A549 (cell line): ENCODE measurements around the gene VEZT. TPM values are rescaled to one million over a fixed set of nuclear protein-coding genes. Genes with fewer than 3 reads are reported as not detected.

Source experiments
- ATAC-seq, 2 experiments: fragments of 200-7000 bp in 1 of 2; fragments of >200 bp in 1 of 2; cut with Nextera tagmentation in 1 of 2; cut with Tn5 transposase in 1 of 2; 3 replicates each; pipeline versions ENCODE4 v1.8.0 to v1.9.1; 2018 to 2020; ENCODE audit warnings: mild to moderate bottlenecking in 1 of 2, moderate library complexity in 1 of 2
- CTCF ChIA-PET: fragments of 300-600 bp; sonication (Branson Sonifier 250); formaldehyde crosslinking; extraction: SDS; loops from one replicate; lab custom pipeline; 2021; ENCODE audit warnings: antibody characterized with exemption, inconsistent platforms; lab: Yijun Ruan, JAX
- POLR2A ChIA-PET: fragments of 350-600 bp; formaldehyde crosslinking; extraction: SDS; loops from one replicate; lab custom pipeline; 2021; ENCODE audit warnings: antibody characterized with exemption, inconsistent platforms; lab: Yijun Ruan, JAX
- DNase-seq, 2 experiments: peaks; one replicate each; pipeline versions ENCODE4 v3.0.0 to v3.0.0-alpha.2; 2011 to 2016; ENCODE audit warnings: low read depth in 1 of 2, low spot score in 1 of 2
- FAIRE-seq: peaks from 2 replicates; lab custom pipeline; 2011; peaks lifted over from hg19 to GRCh38; lab: Jason Lieb, UNC
- H3K27ac ChIP-seq, 2 experiments: fragments of >200 bp; sonication (Bioruptor Twin); formaldehyde crosslinking; 3 replicates each; pipeline ENCODE4 v1.5.1; 2016 to 2017
- H3K4me1 ChIP-seq: fragments of >200 bp; sonication (Bioruptor Twin); formaldehyde crosslinking; 3 replicates; pipeline ENCODE4 v1.6.1; 2016
- H3K4me2 ChIP-seq: fragments of >200 bp; sonication (Bioruptor Twin); formaldehyde crosslinking; 3 replicates; pipeline ENCODE4 v1.6.1; 2016
- H3K4me3 ChIP-seq: fragments of >200 bp; sonication (Bioruptor Twin); formaldehyde crosslinking; 3 replicates; pipeline ENCODE4 v1.5.1; 2016
- H3K9me3 ChIP-seq: fragments of >200 bp; sonication (Bioruptor Twin); formaldehyde crosslinking; 3 replicates; pipeline ENCODE4 v1.6.1; 2016
- BHLHE40 ChIP-seq: IDR thresholded peaks from 2 replicates; pipeline ENCODE4 v1.6.1; 2012; ENCODE audit warnings: low read depth, low read length, inconsistent platforms
- CBX2 ChIP-seq: fragments of 200-600 bp; sonication (generic); IDR thresholded peaks from 2 replicates; pipeline ENCODE4 v1.6.1; 2016; ENCODE audit warnings: low read depth, mild to moderate bottlenecking, borderline replicate concordance
- CBX8 ChIP-seq: fragments of 200-600 bp; sonication (generic); IDR thresholded peaks from 2 replicates; pipeline ENCODE4 v1.6.1; 2016
- EHF ChIP-seq: fragments of 250-450 bp; sonication (Bioruptor Pico); IDR thresholded peaks from 2 replicates; pipeline ENCODE4 v1.5.0; 2020; ENCODE audit warnings: mild to moderate bottlenecking
- EHMT2 ChIP-seq: fragments of 200-600 bp; sonication (generic); IDR thresholded peaks from 2 replicates; pipeline ENCODE4 v1.6.1; 2016; ENCODE audit warnings: antibody characterized with exemption, low read depth, mild to moderate bottlenecking, moderate library complexity
- EP300 ChIP-seq, 2 experiments: fragments of >200 bp; sonication (Bioruptor Twin); formaldehyde crosslinking; IDR thresholded peaks; 2 replicates in 1 of 2; 3 replicates in 1 of 2; pipeline ENCODE4 v1.6.1; 2016 to 2017
- FOSL2 ChIP-seq, 2 experiments: fragments of 450-650 bp in 1 of 2; fragments of >200 bp in 1 of 2; sonication (Bioruptor Twin) in 1 of 2; formaldehyde crosslinking; IDR thresholded peaks; 2 replicates each; pipeline versions ENCODE4 v1.5.0 to v1.6.1; 2016 to 2020; ENCODE audit warnings: mild to moderate bottlenecking in 1 of 2, moderate library complexity in 1 of 2
- FOXS1 ChIP-seq: fragments of 250-450 bp; sonication (Bioruptor Pico); IDR thresholded peaks from 2 replicates; pipeline ENCODE4 v1.5.0; 2020; ENCODE audit warnings: mild to moderate bottlenecking, moderate library complexity
- GATA3 ChIP-seq: IDR thresholded peaks from 2 replicates; pipeline ENCODE4 v1.6.1; 2012; ENCODE audit warnings: borderline replicate concordance
- HES2 ChIP-seq: fragments of >200 bp; sonication (Bioruptor Twin); formaldehyde crosslinking; IDR thresholded peaks from 2 replicates; pipeline ENCODE4 v1.6.1; 2016
- HEYL ChIP-seq: fragments of 250-450 bp; sonication (Bioruptor Pico); IDR thresholded peaks from 2 replicates; pipeline ENCODE4 v1.8.0; 2021; ENCODE audit warnings: mild to moderate bottlenecking, moderate library complexity
- HOXA7 ChIP-seq: fragments of 250-450 bp; sonication (Bioruptor Pico); IDR thresholded peaks from 2 replicates; pipeline ENCODE4 v1.5.0; 2020; ENCODE audit warnings: mild to moderate bottlenecking, moderate library complexity
- HOXB13 ChIP-seq: fragments of 250-450 bp; sonication (Bioruptor Pico); IDR thresholded peaks from 2 replicates; pipeline ENCODE4 v1.5.0; 2020; ENCODE audit warnings: low read depth, mild to moderate bottlenecking, moderate library complexity
- HOXB5 ChIP-seq: fragments of 250-450 bp; sonication (Bioruptor Pico); IDR thresholded peaks from 2 replicates; pipeline ENCODE4 v1.5.0; 2020; ENCODE audit warnings: mild to moderate bottlenecking, moderate library complexity
- JUNB ChIP-seq: fragments of >200 bp; sonication (Bioruptor Twin); formaldehyde crosslinking; IDR thresholded peaks from 2 replicates; pipeline ENCODE4 v1.6.1; 2016
- KDM1A ChIP-seq: fragments of 200-600 bp; sonication (generic); IDR thresholded peaks from 2 replicates; pipeline ENCODE4 v1.6.1; 2016; ENCODE audit warnings: low read depth, mild to moderate bottlenecking
- MAFK ChIP-seq: fragments of 450-650 bp; IDR thresholded peaks from 2 replicates; pipeline ENCODE4 v1.6.1; 2014; ENCODE audit not compliant: partially characterized antibody
- NFE2L2 ChIP-seq: fragments of 150-350 bp; conservative IDR thresholded peaks from 2 replicates; pipeline ENCODE4 v1.6.1; 2014; ENCODE audit warnings: low read length
- NR3C1 ChIP-seq: fragments of >200 bp; sonication (Bioruptor Twin); formaldehyde crosslinking; IDR thresholded peaks from 3 replicates; pipeline ENCODE4 v1.6.1; 2017
- PHF8 ChIP-seq: fragments of 200-600 bp; sonication (generic); IDR thresholded peaks from 2 replicates; pipeline ENCODE4 v1.6.1; 2016; ENCODE audit warnings: low read depth, mild to moderate bottlenecking, antibody characterized with exemption, moderate library complexity, borderline replicate concordance
- RNF2 ChIP-seq: fragments of 200-600 bp; sonication (generic); IDR thresholded peaks from 2 replicates; pipeline ENCODE4 v1.6.1; 2016; ENCODE audit warnings: low read depth, mild to moderate bottlenecking, antibody characterized with exemption, moderate library complexity, borderline replicate concordance
- SMC3 ChIP-seq: fragments of >200 bp; sonication (Bioruptor Twin); formaldehyde crosslinking; IDR thresholded peaks from 3 replicates; pipeline ENCODE4 v1.6.1; 2018; ENCODE audit warnings: inconsistent platforms
- TP53 ChIP-seq: fragments of 250-450 bp; sonication (Bioruptor Pico); IDR thresholded peaks from 2 replicates; pipeline ENCODE4 v1.5.0; 2021; ENCODE audit warnings: mild to moderate bottlenecking, moderate library complexity
- ZC3H11A ChIP-seq: fragments of 450-650 bp; IDR thresholded peaks from 2 replicates; pipeline ENCODE4 v1.6.1; 2014; ENCODE audit warnings: antibody characterized with exemption, mild to moderate bottlenecking
- WGBS: methylation state at CpG from one replicate; pipeline ENCODE4 v1.1.6; 2017; ENCODE audit errors: missing lambda C conversion rate; 5-methylcytosine and 5-hydroxymethylcytosine counted together
- polyA plus RNA-seq, 4 experiments: library from polyadenylated mRNA; depleted of rRNA in 3 of 4; stranded (reverse); fragments of >200 nt; fragmentation: RNase III in 1 of 4; extraction: RNeasy Plus Mini Kit Qiagen cat#74134 plus additional on column Dnase treatment in 1 of 4; gene quantifications; 2 replicates in 3 of 4; 3 replicates in 1 of 4; pipeline ENCODE4 v1.2.3, GENCODE V29; 2011 to 2017
- TF ChIP-seq, protein P1 (sequence below): fragments of 200-600 bp; sonication (generic); IDR thresholded peaks from 2 replicates; pipeline ENCODE4 v1.6.1; 2016; ENCODE audit warnings: antibody characterized with exemption, mild to moderate bottlenecking, moderate library complexity
- TF ChIP-seq, protein P2 (sequence below): fragments of 450-650 bp; IDR thresholded peaks from 2 replicates; pipeline ENCODE4 v1.6.1; 2014; ENCODE audit warnings: antibody characterized with exemption
- TF ChIP-seq, protein P3 (sequence below): fragments of >200 bp; sonication (Bioruptor Twin); formaldehyde crosslinking; IDR thresholded peaks from 3 replicates; pipeline ENCODE4 v1.6.1; 2016

The VEZT gene
- polyA plus RNA-seq, 2 of the 4 experiments (the other 2 are of a cell fraction) = 87.1 to 259 TPM

- Histone ChIP-seq H3K9me3 (no peaks in the 10 kb centered on the region), H3K4me2 (peak overlapping the region; percentile 69; the same call in 2 of the 3 replicates), H3K4me1 (peaks cover 70% of the 10 kb centered on the region), H3K4me3 (no peak overlapping the region), H3K27ac (0 out of 6 replicates have a peak overlapping the region, but pooled peaks of 1 of the 2 experiments have one; percentile 20)
- CTCF ChIA-PET = interaction anchor here (0.5 to 3.4 kb wide), 4 partner anchors 11 to 157 kb away, joined by 4 to 12 read pairs (median 6); partner anchors contain the start of gene VEZT
- TF ChIP-seq JUNB (no peak), EP300 (IDR thresholded peaks at IDR 0.05) (no peak), EHMT2 (no peak)
- FAIRE-seq (no peak), ATAC-seq (no peak), DNase-seq (no peak)
- 92% methylated on average over 2 of the region's 2 CpGs for WGBS
- POLR2A ChIA-PET = interaction anchor here (2.8 kb wide), 1 partner anchor 11 kb away, joined by 9 read pairs; the partner anchor contains the start of genes FGD6 and VEZT
Observed at GRCh38 chr12:95228617-95229016, 11.0 kb downstream of the VEZT start.

DNA sequence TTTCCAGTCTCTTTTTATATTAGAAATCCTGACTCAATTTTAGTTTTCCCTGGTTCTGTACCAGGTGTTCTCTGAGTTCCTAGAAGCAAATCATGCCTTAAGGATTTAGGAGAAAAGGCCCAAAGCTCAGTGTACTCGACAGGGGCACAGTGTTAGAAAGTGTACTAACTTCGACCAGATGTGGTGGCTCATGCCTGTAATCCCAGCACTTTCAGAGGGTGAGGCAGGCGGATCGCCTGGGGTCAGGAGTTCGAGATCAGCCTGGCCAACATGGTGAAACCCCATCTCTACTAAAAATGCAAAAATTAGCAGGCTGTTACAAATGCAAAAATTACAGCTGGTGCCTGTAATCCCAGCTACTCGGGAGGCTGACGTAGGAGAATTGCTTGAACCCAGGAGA is 12.0 kb downstream of the VEZT start:
- TF ChIP-seq CBX8 = no peak
- TF ChIP-seq HOXA7 = no peak
- TF ChIP-seq FOXS1 (CRISPR knock-in tag) = no peak
- TF ChIP-seq, protein P1, sequence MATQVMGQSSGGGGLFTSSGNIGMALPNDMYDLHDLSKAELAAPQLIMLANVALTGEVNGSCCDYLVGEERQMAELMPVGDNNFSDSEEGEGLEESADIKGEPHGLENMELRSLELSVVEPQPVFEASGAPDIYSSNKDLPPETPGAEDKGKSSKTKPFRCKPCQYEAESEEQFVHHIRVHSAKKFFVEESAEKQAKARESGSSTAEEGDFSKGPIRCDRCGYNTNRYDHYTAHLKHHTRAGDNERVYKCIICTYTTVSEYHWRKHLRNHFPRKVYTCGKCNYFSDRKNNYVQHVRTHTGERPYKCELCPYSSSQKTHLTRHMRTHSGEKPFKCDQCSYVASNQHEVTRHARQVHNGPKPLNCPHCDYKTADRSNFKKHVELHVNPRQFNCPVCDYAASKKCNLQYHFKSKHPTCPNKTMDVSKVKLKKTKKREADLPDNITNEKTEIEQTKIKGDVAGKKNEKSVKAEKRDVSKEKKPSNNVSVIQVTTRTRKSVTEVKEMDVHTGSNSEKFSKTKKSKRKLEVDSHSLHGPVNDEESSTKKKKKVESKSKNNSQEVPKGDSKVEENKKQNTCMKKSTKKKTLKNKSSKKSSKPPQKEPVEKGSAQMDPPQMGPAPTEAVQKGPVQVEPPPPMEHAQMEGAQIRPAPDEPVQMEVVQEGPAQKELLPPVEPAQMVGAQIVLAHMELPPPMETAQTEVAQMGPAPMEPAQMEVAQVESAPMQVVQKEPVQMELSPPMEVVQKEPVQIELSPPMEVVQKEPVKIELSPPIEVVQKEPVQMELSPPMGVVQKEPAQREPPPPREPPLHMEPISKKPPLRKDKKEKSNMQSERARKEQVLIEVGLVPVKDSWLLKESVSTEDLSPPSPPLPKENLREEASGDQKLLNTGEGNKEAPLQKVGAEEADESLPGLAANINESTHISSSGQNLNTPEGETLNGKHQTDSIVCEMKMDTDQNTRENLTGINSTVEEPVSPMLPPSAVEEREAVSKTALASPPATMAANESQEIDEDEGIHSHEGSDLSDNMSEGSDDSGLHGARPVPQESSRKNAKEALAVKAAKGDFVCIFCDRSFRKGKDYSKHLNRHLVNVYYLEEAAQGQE = no peak
- no peak for TF ChIP-seq HEYL (CRISPR knock-in tag)
- TF ChIP-seq NR3C1 = no peak
- TF ChIP-seq EHF (CRISPR knock-in tag) = no peak
- ATAC-seq (0 out of 6 replicates have a peak, but pooled peaks of 1 of the 2 experiments have one; percentile 12), DNase-seq (no peak), FAIRE-seq (no peak)
- 81% methylated on average over 7 of the region's 7 CpGs for WGBS
- Histone ChIP-seq H3K4me1 (peaks cover 60% of the 10 kb centered on the region), H3K4me3 (no peak overlapping the region), H3K4me2 (peak overlapping the region; percentile 69), H3K9me3 (no peaks in the 10 kb centered on the region), H3K27ac (peak overlapping the region in 1 of 2 experiments; percentile 64; a peak in 2 of 6 replicates)
- ChIA-PET CTCF (interaction anchor here (1.5 to 3.4 kb wide), 5 partner anchors 10 to 156 kb away, joined by 3 to 12 read pairs (median 4); partner anchors contain the start of genes NR2C1 and VEZT), POLR2A (interaction anchor here (2.8 kb wide), 1 partner anchor 12 kb away, joined by 9 read pairs; the partner anchor contains the start of genes FGD6 and VEZT)

- Histone ChIP-seq H3K4me1 (peaks cover 56% of the 10 kb centered on the region), H3K4me2 (peak overlapping the region; percentile 69)
Observed at GRCh38 chr12:95230313-95230712, 12.7 kb downstream of the VEZT start.

DNA sequence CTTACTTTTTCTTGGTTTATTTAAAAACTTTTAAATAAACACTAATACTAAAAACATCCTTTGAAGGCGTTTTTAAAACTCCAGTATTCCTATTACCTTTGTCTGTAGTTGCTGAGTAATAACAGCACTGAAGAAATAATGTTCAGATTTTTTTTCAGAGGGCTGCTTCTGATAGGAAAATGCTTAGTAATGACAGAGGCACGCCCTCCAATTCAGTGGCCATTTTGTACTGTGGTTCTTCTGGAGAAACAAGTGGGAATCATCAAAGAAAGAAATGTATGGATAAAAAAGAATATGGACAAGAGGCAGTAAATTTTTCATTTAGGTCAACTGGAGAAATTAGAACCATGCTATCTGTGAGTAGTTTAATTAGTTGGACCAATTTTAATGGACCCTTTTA is 13.6 kb downstream of the VEZT start:
- Histone ChIP-seq H3K4me2 (peak overlapping the region; percentile 69), H3K4me3 (peak overlapping the region; percentile 11; the same call in 2 of the 3 replicates), H3K9me3 (no peaks in the 10 kb centered on the region), H3K4me1 (peaks cover 53% of the 10 kb centered on the region), H3K27ac (peak overlapping the region; percentile 70 to 83)
- ATAC-seq = peak; percentile 82 to 86
- WGBS = 2% methylated on average over 2 of the region's 2 CpGs
- peak; percentile 43 for FAIRE-seq
- CTCF ChIA-PET = interaction anchor here (0.7 to 1.7 kb wide), 3 partner anchors 15 to 282 kb away, joined by 3 to 4 read pairs (median 3); partner anchors contain the start of gene NR2C1
- DNase-seq = peak; percentile 62 to 83
- POLR2A ChIA-PET = interaction anchor here (0.6 to 2.8 kb wide), 3 partner anchors 14 to 243 kb away, joined by 4 to 9 read pairs (median 4); partner anchors contain the start of genes FGD6, METAP2 and VEZT
- no peak for TF ChIP-seq NR3C1
- TF ChIP-seq SMC3 = no peak
- TF ChIP-seq HES2 = no peak
- no peak for TF ChIP-seq ZC3H11A
- no peak for TF ChIP-seq RNF2
- 0 out of 2 replicates have a peak, but pooled peaks have one; percentile 14 for TF ChIP-seq NFE2L2
- TF ChIP-seq JUNB = no peak
- TF ChIP-seq, protein P2, sequence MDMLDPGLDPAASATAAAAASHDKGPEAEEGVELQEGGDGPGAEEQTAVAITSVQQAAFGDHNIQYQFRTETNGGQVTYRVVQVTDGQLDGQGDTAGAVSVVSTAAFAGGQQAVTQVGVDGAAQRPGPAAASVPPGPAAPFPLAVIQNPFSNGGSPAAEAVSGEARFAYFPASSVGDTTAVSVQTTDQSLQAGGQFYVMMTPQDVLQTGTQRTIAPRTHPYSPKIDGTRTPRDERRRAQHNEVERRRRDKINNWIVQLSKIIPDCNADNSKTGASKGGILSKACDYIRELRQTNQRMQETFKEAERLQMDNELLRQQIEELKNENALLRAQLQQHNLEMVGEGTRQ = no peak
- no peak for TF ChIP-seq BHLHE40
- no peak for TF ChIP-seq TP53
- TF ChIP-seq, protein P3, sequence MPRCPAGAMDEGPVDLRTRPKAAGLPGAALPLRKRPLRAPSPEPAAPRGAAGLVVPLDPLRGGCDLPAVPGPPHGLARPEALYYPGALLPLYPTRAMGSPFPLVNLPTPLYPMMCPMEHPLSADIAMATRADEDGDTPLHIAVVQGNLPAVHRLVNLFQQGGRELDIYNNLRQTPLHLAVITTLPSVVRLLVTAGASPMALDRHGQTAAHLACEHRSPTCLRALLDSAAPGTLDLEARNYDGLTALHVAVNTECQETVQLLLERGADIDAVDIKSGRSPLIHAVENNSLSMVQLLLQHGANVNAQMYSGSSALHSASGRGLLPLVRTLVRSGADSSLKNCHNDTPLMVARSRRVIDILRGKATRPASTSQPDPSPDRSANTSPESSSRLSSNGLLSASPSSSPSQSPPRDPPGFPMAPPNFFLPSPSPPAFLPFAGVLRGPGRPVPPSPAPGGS = no peak
- no peak for TF ChIP-seq HOXB5 (CRISPR knock-in tag)
- TF ChIP-seq MAFK = peak; percentile 85

More at GRCh38 chr12:95230313-95230712, 12.7 kb downstream of the VEZT start:
- POLR2A ChIA-PET = interaction anchor here (1.5 to 2.8 kb wide), 2 partner anchors 13 to 244 kb away, joined by 4 to 9 read pairs; partner anchors contain the start of genes FGD6, METAP2 and VEZT
- TF ChIP-seq EHMT2 = no peak
- no peak for TF ChIP-seq CBX2
- TF ChIP-seq EHF (CRISPR knock-in tag) = no peak
- TF ChIP-seq HOXB13 (CRISPR knock-in tag) = no peak
- no peak for TF ChIP-seq GATA3
- TF ChIP-seq FOSL2 (IDR thresholded peaks at IDR 0.05) = no peak
- no peak for TF ChIP-seq FOSL2 (CRISPR knock-in tag; IDR thresholded peaks at IDR 0.05)
- no peak for TF ChIP-seq PHF8
- TF ChIP-seq NFE2L2 = no peak
- no peak for TF ChIP-seq KDM1A
- peak overlapping the region; percentile 70 to 83 for H3K27ac ChIP-seq
- H3K9me3 ChIP-seq = no peaks in the 10 kb centered on the region
- DNase-seq = no peak
- H3K4me3 ChIP-seq = no peak overlapping the region
- no peak for FAIRE-seq
- CTCF ChIA-PET = interaction anchor here (0.7 to 3.4 kb wide), 7 partner anchors 11 to 283 kb away, joined by 3 to 12 read pairs (median 4); partner anchors contain the start of genes NR2C1 and VEZT
- peak; percentile 43 to 67; a peak in 3 of 6 replicates for ATAC-seq
